ENCODE measurements around the gene CLCN1.

DNA sequence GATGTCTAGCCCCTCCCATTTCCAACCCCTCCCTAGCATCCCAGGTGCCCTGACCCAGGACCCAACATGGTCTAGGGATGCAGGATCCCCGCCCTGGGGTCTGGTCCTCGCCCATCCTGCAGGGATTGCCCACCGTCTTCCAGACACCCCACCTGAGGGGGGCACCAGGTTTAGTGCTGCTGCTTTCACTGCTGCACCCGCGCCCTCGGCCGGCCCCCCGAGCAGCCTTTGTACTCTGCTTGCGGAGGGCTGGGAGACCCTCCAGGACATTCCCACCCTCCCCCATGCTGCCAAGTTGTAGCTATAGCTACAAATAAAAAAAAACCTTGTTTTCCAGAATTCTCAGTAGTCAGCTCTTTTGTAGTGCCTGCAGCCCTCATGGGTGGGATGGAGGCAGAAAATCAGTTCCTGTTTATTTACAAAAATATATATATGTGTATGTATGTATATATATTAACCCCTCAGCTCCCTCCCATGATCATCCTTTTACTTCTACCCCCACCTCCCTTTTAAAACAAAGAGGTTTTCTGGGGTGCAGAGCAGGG, 74.9 kb downstream of the CLCN1 start:
- TF ChIP-seq CTCF (conservative IDR thresholded peaks at IDR 0.05; ENCODE audit: low read depth, low read length), result no peak
- TF ChIP-seq RAD21 (IDR thresholded peaks at IDR 0.05; ENCODE audit: low read length), result no peak
- TF ChIP-seq SMC3 (IDR thresholded peaks at IDR 0.05; ENCODE audit: low read depth, low read length), result no peak
- TF ChIP-seq POLR2A (IDR thresholded peaks at IDR 0.05; ENCODE audit: low read depth, low read length), result no peak
- TF ChIP-seq CEBPB (IDR thresholded peaks at IDR 0.05; ENCODE audit: low read depth, low read length), result no peak
- TF ChIP-seq BHLHE40 (IDR thresholded peaks at IDR 0.05; ENCODE audit: low read depth, low read length), result no peak
- no peak for TF ChIP-seq FOS (IDR thresholded peaks at IDR 0.05; ENCODE audit: low read depth, low read length)

Data from IMR-90 (cell line).